T-helper 1 cell treated with Interleukin-12 subunit alpha and Interleukin-12 subunit beta and Interleukin-4 antibody, amounts not matched to agents 30 μg/mL and 1 μg/mL, for 36 hours (primary cell): ENCODE data around the gene GHSR.

Experiments
- H3K27ac Mint-ChIP-seq: one replicate; pipeline ENCODE4 v1.8.0; 2021; ENCODE audit warnings: mild to moderate bottlenecking, mixed read lengths
- H3K27me3 Mint-ChIP-seq: one replicate; pipeline ENCODE4 v1.8.0; 2021; ENCODE audit warnings: low read depth, mixed read lengths
- H3K36me3 Mint-ChIP-seq: one replicate; pipeline ENCODE4 v1.8.0; 2021; ENCODE audit warnings: low read depth, mixed read lengths
- H3K4me1 Mint-ChIP-seq: one replicate; pipeline ENCODE4 v1.8.0; 2021; ENCODE audit warnings: low read depth, mixed read lengths
- H3K4me3 Mint-ChIP-seq: one replicate; pipeline ENCODE4 v1.8.0; 2021; ENCODE audit warnings: mild to moderate bottlenecking, moderate library complexity, mixed read lengths
- H3K9me3 Mint-ChIP-seq: one replicate; pipeline ENCODE4 v1.8.0; 2021; ENCODE audit warnings: mixed read lengths

The GHSR gene

GRCh38 chr3:172402892-172403643 is 45.2 kb downstream of the GHSR start:
- H3K4me3 Mint-ChIP-seq: no peak overlapping the region
- no peak overlapping the region for H3K27ac Mint-ChIP-seq
- H3K36me3 Mint-ChIP-seq: peaks cover 3% of the 10 kb centered on the region
- no peaks in the 10 kb centered on the region for H3K9me3 Mint-ChIP-seq
- no peaks in the 10 kb centered on the region for H3K4me1 Mint-ChIP-seq
- peaks cover 11% of the 10 kb centered on the region for H3K27me3 Mint-ChIP-seq

- Mint-ChIP-seq H3K9me3 (no peaks in the 10 kb centered on the region), H3K36me3 (peaks cover 3% of the 10 kb centered on the region), H3K27me3 (peaks cover 11% of the 10 kb centered on the region), H3K4me1 (no peaks in the 10 kb centered on the region), H3K27ac (no peak overlapping the region), H3K4me3 (no peak overlapping the region)
Observed at GRCh38 chr3:172402090-172402489, 46.2 kb downstream of the GHSR start.

- no peak overlapping the region for H3K27ac Mint-ChIP-seq
- peaks cover 1% of the 10 kb centered on the region for H3K9me3 Mint-ChIP-seq
- peaks cover 9% of the 10 kb centered on the region for H3K36me3 Mint-ChIP-seq
- H3K27me3 Mint-ChIP-seq: peaks cover 1% of the 10 kb centered on the region
- no peaks in the 10 kb centered on the region for H3K4me1 Mint-ChIP-seq
- no peak overlapping the region for H3K4me3 Mint-ChIP-seq
Observed at GRCh38 chr3:172398484-172398883, 49.8 kb downstream of the GHSR start.

- H3K4me3 Mint-ChIP-seq: no peak overlapping the region
- no peaks in the 10 kb centered on the region for H3K27me3 Mint-ChIP-seq
- H3K9me3 Mint-ChIP-seq: peaks cover 7% of the 10 kb centered on the region
- H3K4me1 Mint-ChIP-seq: no peaks in the 10 kb centered on the region
- H3K36me3 Mint-ChIP-seq: peaks cover 15% of the 10 kb centered on the region
- H3K27ac Mint-ChIP-seq: no peak overlapping the region
Observed at GRCh38 chr3:172397716-172398405, 50.4 kb downstream of the GHSR start.

- Mint-ChIP-seq H3K36me3 (peaks cover 14% of the 10 kb centered on the region), H3K4me3 (no peak overlapping the region), H3K27ac (no peak overlapping the region), H3K27me3 (no peaks in the 10 kb centered on the region), H3K9me3 (peaks cover 8% of the 10 kb centered on the region), H3K4me1 (no peaks in the 10 kb centered on the region)
Observed at GRCh38 chr3:172396400-172396799, 51.9 kb downstream of the GHSR start.

- Mint-ChIP-seq H3K4me1 (no peaks in the 10 kb centered on the region), H3K27ac (no peak overlapping the region), H3K9me3 (peaks cover 8% of the 10 kb centered on the region), H3K27me3 (no peaks in the 10 kb centered on the region), H3K4me3 (no peak overlapping the region), H3K36me3 (peaks cover 12% of the 10 kb centered on the region)
Observed at GRCh38 chr3:172394692-172395091, 53.6 kb downstream of the GHSR start.
